ENCODE results near the gene NDRG4. TPM values are rescaled to one million over a fixed set of nuclear protein-coding genes. Genes with fewer than 3 reads are reported as not detected.

NDRG4 gene
- total and polyA plus RNA-seq, 9 donors, result 1.6 to 10.5 (median 3.7) TPM

DNA sequence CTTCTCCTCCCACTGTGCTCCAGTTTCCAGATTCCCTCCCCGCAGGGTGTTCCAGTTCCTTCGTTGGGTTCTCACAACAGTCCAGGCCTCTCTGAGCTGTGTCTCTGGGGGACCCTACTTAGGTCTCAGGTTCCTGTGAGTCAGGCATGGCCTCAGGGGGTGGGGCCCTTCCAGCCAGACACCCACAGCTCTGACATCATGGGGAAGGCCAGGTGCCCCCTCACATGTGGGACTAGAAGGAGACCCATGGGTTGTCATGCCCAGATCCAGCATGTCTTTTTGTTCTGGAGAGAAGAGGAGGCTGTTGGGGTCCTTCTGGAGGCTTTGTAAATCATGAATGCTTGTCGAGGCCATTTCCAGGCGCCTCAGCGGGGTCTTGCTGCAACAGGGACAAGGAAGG, 32.0 kb upstream of the NDRG4 start:
- H3K4me3 ChIP-seq, result no peak overlapping the region
- H3K9me3 ChIP-seq, result no peaks in the 10 kb centered on the region
- H3K27me3 ChIP-seq, result no peaks in the 10 kb centered on the region
- no peak overlapping the region for H3K27ac ChIP-seq
- no peak for DNase-seq
- H3K36me3 ChIP-seq, result no peaks in the 10 kb centered on the region
- TF ChIP-seq EP300 (IDR thresholded peaks at IDR 0.05) (no peak), POLR2A (IDR thresholded peaks at IDR 0.05) (no peak)
- TF ChIP-seq, protein P1, sequence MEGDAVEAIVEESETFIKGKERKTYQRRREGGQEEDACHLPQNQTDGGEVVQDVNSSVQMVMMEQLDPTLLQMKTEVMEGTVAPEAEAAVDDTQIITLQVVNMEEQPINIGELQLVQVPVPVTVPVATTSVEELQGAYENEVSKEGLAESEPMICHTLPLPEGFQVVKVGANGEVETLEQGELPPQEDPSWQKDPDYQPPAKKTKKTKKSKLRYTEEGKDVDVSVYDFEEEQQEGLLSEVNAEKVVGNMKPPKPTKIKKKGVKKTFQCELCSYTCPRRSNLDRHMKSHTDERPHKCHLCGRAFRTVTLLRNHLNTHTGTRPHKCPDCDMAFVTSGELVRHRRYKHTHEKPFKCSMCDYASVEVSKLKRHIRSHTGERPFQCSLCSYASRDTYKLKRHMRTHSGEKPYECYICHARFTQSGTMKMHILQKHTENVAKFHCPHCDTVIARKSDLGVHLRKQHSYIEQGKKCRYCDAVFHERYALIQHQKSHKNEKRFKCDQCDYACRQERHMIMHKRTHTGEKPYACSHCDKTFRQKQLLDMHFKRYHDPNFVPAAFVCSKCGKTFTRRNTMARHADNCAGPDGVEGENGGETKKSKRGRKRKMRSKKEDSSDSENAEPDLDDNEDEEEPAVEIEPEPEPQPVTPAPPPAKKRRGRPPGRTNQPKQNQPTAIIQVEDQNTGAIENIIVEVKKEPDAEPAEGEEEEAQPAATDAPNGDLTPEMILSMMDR (IDR thresholded peaks at IDR 0.05), result no peak
- H3K4me1 ChIP-seq (ENCODE audit: insufficient read depth), result no peaks in the 10 kb centered on the region
- intact Hi-C loops (cut with DNase I), result no loop called here
- 85 to 88% (median 86%) methylated on average over 5 of the region's 5 CpGs for WGBS, 3 donors

DNA sequence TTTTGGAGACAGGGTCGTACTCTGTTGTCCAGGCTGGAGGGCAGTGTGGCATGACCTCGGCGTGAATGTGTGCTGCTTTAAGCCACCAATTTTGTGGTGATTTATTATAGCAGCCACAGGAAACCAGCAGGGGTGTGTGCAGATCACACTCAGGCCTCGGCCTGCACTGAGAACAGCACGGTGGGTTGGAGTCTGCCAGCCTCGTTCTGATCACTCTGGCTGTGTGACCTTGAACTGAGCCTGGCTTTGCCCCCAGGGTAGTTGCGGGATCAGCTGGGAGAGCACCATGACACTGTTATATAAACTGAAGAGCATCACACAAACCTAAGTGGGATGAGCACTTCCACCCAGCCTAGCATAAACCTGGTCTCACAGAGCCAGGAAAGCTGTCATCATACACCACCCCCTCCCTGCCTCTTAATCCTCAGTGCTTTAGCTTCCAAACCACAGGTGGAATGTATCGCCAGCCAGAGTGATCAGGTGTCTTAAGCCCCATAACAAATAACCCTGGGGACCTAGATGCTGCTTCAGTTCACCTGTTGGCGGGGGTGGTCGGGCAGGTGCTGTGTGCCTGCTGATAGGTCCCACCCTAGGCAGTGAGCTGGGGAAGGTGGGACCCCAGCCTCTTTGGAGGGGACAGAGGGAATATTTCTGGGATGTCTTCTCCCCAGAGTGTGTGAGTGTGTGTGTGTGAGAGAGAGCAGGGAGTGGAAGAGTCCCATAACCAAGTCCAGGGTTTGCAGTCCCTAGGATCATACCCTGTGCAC, 28.6 kb upstream of the NDRG4 start:
- TF ChIP-seq EP300 (IDR thresholded peaks at IDR 0.05) (no peak), POLR2A (IDR thresholded peaks at IDR 0.05) (no peak)
- TF ChIP-seq, protein P1 (IDR thresholded peaks at IDR 0.05), result no peak
- 49 to 63% (median 62%) methylated on average over 10 of the region's 10 CpGs for WGBS, 3 donors
- intact Hi-C loops (cut with DNase I), result loop anchor here in 1 of 4 donors (10.0 kb wide), 1 partner anchor 417 kb away; no protein-coding TSS in a partner anchor
- Histone ChIP-seq H3K9me3 (no peaks in the 10 kb centered on the region), H3K4me3 (no peak overlapping the region), H3K27me3 (no peaks in the 10 kb centered on the region), H3K27ac (no peak overlapping the region), H3K4me1 (ENCODE audit: insufficient read depth) (no peaks in the 10 kb centered on the region), H3K36me3 (no peaks in the 10 kb centered on the region)
- DNase-seq, result no peak

DNA sequence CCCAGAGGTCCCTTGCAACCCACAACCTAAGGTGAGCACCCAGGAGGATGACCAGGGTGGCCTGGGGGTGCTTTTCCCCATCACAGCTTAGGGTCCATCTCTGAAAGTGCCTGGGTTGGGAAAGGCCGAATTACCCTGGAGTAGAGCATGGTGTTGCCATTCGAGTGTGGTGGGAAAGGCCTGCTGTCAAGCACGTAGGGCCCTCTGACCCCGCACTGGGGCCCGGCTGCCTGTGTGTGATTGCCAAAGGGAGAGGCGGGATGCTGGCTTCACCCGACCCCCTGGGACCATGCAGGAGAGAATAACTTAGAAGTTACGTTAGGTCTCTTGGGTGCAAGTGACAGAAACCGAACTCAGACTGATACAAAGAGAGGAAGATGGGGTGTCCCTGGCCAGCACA, 27.7 kb upstream of the NDRG4 start:
- H3K27ac ChIP-seq, result no peak overlapping the region
- intact Hi-C loops (cut with DNase I), result loop anchor here in 1 of 4 donors (10.0 kb wide), 1 partner anchor 417 kb away; no protein-coding TSS in a partner anchor
- no peaks in the 10 kb centered on the region for H3K27me3 ChIP-seq
- H3K9me3 ChIP-seq, result no peaks in the 10 kb centered on the region
- no peak overlapping the region for H3K4me3 ChIP-seq
- H3K36me3 ChIP-seq, result no peaks in the 10 kb centered on the region
- DNase-seq, result no peak
- TF ChIP-seq POLR2A (IDR thresholded peaks at IDR 0.05), result no peak
- TF ChIP-seq EP300 (IDR thresholded peaks at IDR 0.05), result no peak
- TF ChIP-seq, protein P1 (IDR thresholded peaks at IDR 0.05), result no peak
- no peaks in the 10 kb centered on the region for H3K4me1 ChIP-seq (ENCODE audit: insufficient read depth)
- WGBS, 3 donors, result 82 to 89% (median 86%) methylated on average over 9 of the region's 9 CpGs

DNA sequence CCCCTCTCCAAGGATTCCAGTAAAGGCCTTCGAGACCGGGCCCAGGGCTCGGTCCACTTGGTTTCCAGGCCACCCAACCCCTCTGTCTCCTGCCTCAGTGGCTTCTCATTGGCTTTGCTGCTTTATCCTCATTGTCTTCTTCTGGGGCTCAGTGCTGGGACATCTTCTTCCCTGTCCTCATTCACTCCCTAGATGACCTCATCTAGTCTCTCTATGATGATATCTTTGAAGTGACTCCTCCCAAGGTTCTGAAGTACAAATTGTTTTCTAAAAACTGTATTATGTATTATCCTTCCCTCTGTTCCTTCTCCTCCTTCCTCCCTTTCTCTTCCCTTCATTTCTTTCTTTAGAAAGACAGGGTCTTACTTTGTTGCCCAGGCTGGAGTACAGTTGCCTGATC, 27.1 kb upstream of the NDRG4 start:
- H3K4me3 ChIP-seq, result no peak overlapping the region
- no peak for DNase-seq
- 90 to 96% (median 95%) methylated on average over 3 of the region's 3 CpGs for WGBS, 3 donors
- no peaks in the 10 kb centered on the region for H3K36me3 ChIP-seq
- TF ChIP-seq EP300 (IDR thresholded peaks at IDR 0.05), result no peak
- no peaks in the 10 kb centered on the region for H3K27me3 ChIP-seq
- no peak overlapping the region for H3K27ac ChIP-seq
- no peaks in the 10 kb centered on the region for H3K9me3 ChIP-seq
- no peaks in the 10 kb centered on the region for H3K4me1 ChIP-seq (ENCODE audit: insufficient read depth)
- intact Hi-C loops (cut with DNase I), result loop anchor here in 1 of 4 donors (10.0 kb wide), 1 partner anchor 418 kb away; no protein-coding TSS in a partner anchor

DNA sequence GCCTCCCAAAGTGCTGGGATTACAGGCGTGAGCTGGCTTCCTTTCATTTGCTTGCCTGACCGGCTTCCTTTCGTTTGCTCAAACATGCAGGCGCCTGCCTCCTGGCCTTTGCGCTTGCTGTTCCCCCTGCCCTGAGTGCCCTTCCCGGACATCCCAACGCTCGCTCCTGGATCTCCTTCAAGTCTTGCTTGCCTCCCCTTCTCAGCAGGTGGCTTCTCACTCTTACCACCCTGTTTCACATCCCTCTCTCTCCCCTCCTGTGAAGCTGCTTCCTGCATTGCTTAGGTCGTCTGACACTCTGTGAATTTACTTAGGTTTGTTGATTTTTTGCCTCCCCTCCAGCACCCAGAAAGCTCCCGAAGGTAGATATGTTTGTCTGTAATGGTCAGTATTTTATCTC, 25.6 kb upstream of the NDRG4 start:
- H3K4me1 ChIP-seq (ENCODE audit: insufficient read depth), result no peaks in the 10 kb centered on the region
- no peak overlapping the region for H3K4me3 ChIP-seq
- WGBS, 3 donors, result 71 to 77% (median 71%) methylated on average over 10 of the region's 10 CpGs
- no peak for DNase-seq
- H3K36me3 ChIP-seq, result no peaks in the 10 kb centered on the region
- no peaks in the 10 kb centered on the region for H3K9me3 ChIP-seq
- intact Hi-C loops (cut with DNase I), result loop anchor here in 1 of 4 donors (10.0 kb wide), 1 partner anchor 419 kb away; no protein-coding TSS in a partner anchor
- no peaks in the 10 kb centered on the region for H3K27me3 ChIP-seq
- TF ChIP-seq POLR2A (IDR thresholded peaks at IDR 0.05) (no peak), EP300 (IDR thresholded peaks at IDR 0.05) (no peak)
- TF ChIP-seq, protein P1 (IDR thresholded peaks at IDR 0.05), result no peak
- no peak overlapping the region for H3K27ac ChIP-seq

Data from ovary (tissue), 9 donors.